ENCODE results near the gene TUBGCP5. TPM values are rescaled to one million over a fixed set of nuclear protein-coding genes. Genes with fewer than 3 reads are reported as not detected.
"Not testable (repeated sequence)": the region's sequence is repeated elsewhere in the genome, so short reads cannot be mapped to it uniquely, and the experiment has no call there.

The TUBGCP5 gene
- total and polyA plus RNA-seq, 2 of the 4 experiments (the other 2 are of a cell fraction): 13.0 to 19.4 TPM

- H3K56ac ChIP-seq (ENCODE audit: extremely low read depth, insufficient read depth, low read length); H3K79me1 ChIP-seq (ENCODE audit: low read depth in 1 of 2, low read length in 2 of 2); H4K8ac ChIP-seq (ENCODE audit: low read depth in 2 of 2, low read length in 2 of 2); H3K4me2 ChIP-seq (ENCODE audit: low read depth, low read length); H4K91ac ChIP-seq (ENCODE audit: insufficient read depth, low read depth, low read length); H3K4ac ChIP-seq (ENCODE audit: low read depth, low read length); in situ Hi-C loops (cut with MboI; ENCODE audit: low sequenced_read_pairs); H2AK9ac ChIP-seq (replicated peaks; ENCODE audit: low read depth, low read length, poor library complexity); intact Hi-C loops (cut with micrococcal nuclease); H3K9ac ChIP-seq (ENCODE audit: low read depth, low read length); H4K20me1 ChIP-seq (ENCODE audit: insufficient read depth, low read length); ATAC-seq (ENCODE audit: low read depth); H3K27me3 ChIP-seq (ENCODE audit: control insufficient read depth, insufficient read depth, low read length); H2AFZ ChIP-seq (replicated peaks; ENCODE audit: low read length, poor library complexity); H3K27ac ChIP-seq (ENCODE audit: insufficient read depth, low read length); H4K5ac ChIP-seq (ENCODE audit: low read depth, low read length); dilution Hi-C loops (cut with HindIII; ENCODE audit: low sequenced_read_pairs, unreplicated experiment); H2AK5ac ChIP-seq (ENCODE audit: low read depth, low read length); H3K4me3 ChIP-seq (ENCODE audit: insufficient read depth, low read depth, low read length); H3K14ac ChIP-seq (replicated peaks; ENCODE audit: low read depth, low read length); CTCF ChIA-PET; H2BK15ac ChIP-seq (ENCODE audit: low read depth, low read length); H2BK20ac ChIP-seq (ENCODE audit: low read depth, low read length); H2BK120ac ChIP-seq (ENCODE audit: low read depth, low read length); H3K23ac ChIP-seq (ENCODE audit: low read depth, low read length); DNase-seq; BruUV-seq (replicated peaks); POLR2A ChIA-PET (ENCODE audit: unreplicated experiment); H3K9me1 ChIP-seq (ENCODE audit: insufficient read depth, low read length); H3K4me1 ChIP-seq (ENCODE audit: control insufficient read depth, insufficient read depth, low read length); H3K18ac ChIP-seq (ENCODE audit: low read depth, low read length); H3K9me3 ChIP-seq (ENCODE audit: control insufficient read depth, insufficient read depth, low read length); H3K36me3 ChIP-seq (ENCODE audit: control insufficient read depth, insufficient read depth, low read length); H2BK5ac ChIP-seq (ENCODE audit: low read depth, low read length, poor library complexity, severe bottlenecking): not testable (repeated sequence)
- WGBS, 2 experiments (ENCODE audit: extremely low coverage in 2 of 2, insufficient read length in 1 of 2): 100% methylated on average over 2 of the region's 8 CpGs; no CpG with 5 or more reads in 1 of the 2 experiments
Observed at GRCh38 chr15:23041736-23042135, 2.4 kb upstream of the TUBGCP5 start.

All from IMR-90 (cell line).